GM21825 (cell line): ENCODE results near the gene CPNE9.
"Not testable (repeated sequence)": the region's sequence is repeated elsewhere in the genome, so short reads cannot be mapped to it uniquely, and the experiment has no call there.

Experiments used
- ATAC-seq: cut with Tn5 transposase; IDR thresholded peaks from one replicate; pipeline ENCODE4 v1.9.1; 2021; ENCODE audit warnings: mild to moderate bottlenecking, moderate library complexity; ENCODE audit not compliant: unreplicated experiment

CPNE9 gene

GRCh38 chr3:9771007-9771406, 67.4 kb downstream of the CPNE9 start:
- ATAC-seq, result not testable (repeated sequence)

GRCh38 chr3:9776896-9777693, 73.5 kb downstream of the CPNE9 start:
- no peak for ATAC-seq

- ATAC-seq, result no peak
These were observed 74.0 kb downstream of the CPNE9 start for GRCh38 chr3:9777694-9778021.

GRCh38 chr3:9778143-9779074, 74.8 kb downstream of the CPNE9 start:
- no peak for ATAC-seq

GRCh38 chr3:9779075-9779593, 75.5 kb downstream of the CPNE9 start:
- no peak for ATAC-seq
